HCT116 (cell line): ENCODE results near the gene PELI3. TPM values are rescaled to one million over a fixed set of nuclear protein-coding genes. Genes with fewer than 3 reads are reported as not detected.
A peak's percentile ranks its signal among the peaks of the same experiment; 100 is the strongest.

ENCODE experiments used
- ATAC-seq: fragments of 200-7000 bp; cut with Tn5 transposase; 2 replicates; pipeline ENCODE4 v1.9.1; 2020; ENCODE audit warnings: mild to moderate bottlenecking, moderate library complexity
- BruUV-seq: library from RNA; stranded (reverse); fragments of 400-500 nt; replicated peaks from 2 replicates; lab custom pipeline; 2021; lab: Mats Ljungman, UMichigan
- CTCF ChIA-PET: fragments of 300-600 bp; sonication (Branson Sonifier 250); formaldehyde crosslinking; loops from one replicate; lab custom pipeline; 2021; ENCODE audit warnings: antibody characterized with exemption; lab: Charles Lee
- POLR2A ChIA-PET: fragments of 300-600, 350-600 bp; sonication (Branson Sonifier 250); formaldehyde crosslinking; loops from one replicate; lab custom pipeline; 2021; ENCODE audit warnings: antibody characterized with exemption; lab: Charles Lee
- RAD21 ChIA-PET, 2 experiments: fragments of 300-600 bp; sonication (Branson Sonifier 250); formaldehyde crosslinking; loops; one replicate each; lab custom pipeline; 2023; ENCODE audit warnings: low total read pairs in 2 of 2; ENCODE audit not compliant: uncharacterized antibody in 2 of 2, unreplicated experiment in 2 of 2, low non-redundant PET in 1 of 2; lab: Charles Lee
- DNase-seq: peaks from one replicate; pipeline ENCODE4 v3.0.0-alpha.2; 2010; ENCODE audit warnings: low read depth, low spot score
- H2AFZ ChIP-seq: fragments of 200-600 bp; shearing (Covaris generic), sonication (generic); 2 replicates; pipeline ENCODE4 v1.6.1; 2017; ENCODE audit warnings: low read depth, mixed run types, mixed read lengths, antibody characterized with exemption, low read length; ENCODE audit not compliant: poor library complexity, severe bottlenecking
- H3K27ac ChIP-seq: 2 replicates; pipeline ENCODE4 v1.5.1; 2012; ENCODE audit warnings: low read depth, low read length
- H3K27me3 ChIP-seq: fragments of 200-600 bp; sonication (generic); 2 replicates; pipeline ENCODE4 v1.6.1; 2016; ENCODE audit warnings: mixed run types, low read length, mixed read lengths; ENCODE audit not compliant: insufficient read depth
- H3K36me3 ChIP-seq, 2 experiments: fragments of 200-500 bp in 1 of 2; fragments of 200-600 bp in 1 of 2; sonication (Bioruptor generic) in 1 of 2; sonication (generic) in 1 of 2; 2 replicates each; pipeline versions ENCODE4 v1.5.1 to v1.6.1; 2014 to 2016; ENCODE audit warnings: low read length in 2 of 2, inconsistent platforms in 1 of 2, mixed read lengths in 1 of 2, mixed run types in 1 of 2; ENCODE audit not compliant: insufficient read depth in 2 of 2, control insufficient read depth in 1 of 2
- H3K4me1 ChIP-seq, 2 experiments: fragments of 200-600 bp in 1 of 2; sonication (generic) in 1 of 2; 2 replicates each; pipeline versions ENCODE4 v1.5.1 to v1.6.1; 2012 to 2017; ENCODE audit warnings: low read length in 2 of 2, inconsistent platforms in 1 of 2, mild to moderate bottlenecking in 1 of 2, mixed read lengths in 1 of 2, mixed run types in 1 of 2, moderate library complexity in 1 of 2; ENCODE audit not compliant: insufficient read depth in 2 of 2, control insufficient read depth in 1 of 2
- H3K4me2 ChIP-seq: fragments of 200-600 bp; sonication (generic); 2 replicates; pipeline ENCODE4 v1.6.1; 2017; ENCODE audit warnings: mixed run types, low read length, mixed read lengths
- H3K4me3 ChIP-seq, 2 experiments: fragments of 200-600 bp in 1 of 2; sonication (generic) in 1 of 2; replicated peaks in 1 of 2; 2 replicates each; pipeline ENCODE4 v1.5.1; 2011 to 2016; ENCODE audit warnings: low read length in 2 of 2, control low read depth in 1 of 2, low read depth in 1 of 2, mild to moderate bottlenecking in 1 of 2, mixed read lengths in 1 of 2, mixed run types in 1 of 2
- H3K79me2 ChIP-seq: fragments of 200-600 bp; sonication (generic); 2 replicates; pipeline ENCODE4 v1.6.1; 2017; ENCODE audit warnings: mild to moderate bottlenecking, mixed run types, low read length, moderate library complexity, mixed read lengths; ENCODE audit not compliant: insufficient read depth
- H3K9ac ChIP-seq: fragments of 200-600 bp; sonication (generic); 2 replicates; pipeline ENCODE4 v1.6.1; 2016; ENCODE audit warnings: low read length, mixed read lengths
- H3K9me2 ChIP-seq: fragments of 200-600 bp; sonication (generic), shearing (Covaris generic); 2 replicates; pipeline ENCODE4 v1.6.1; 2017; ENCODE audit warnings: mixed run types, mild to moderate bottlenecking, moderate library complexity; ENCODE audit not compliant: insufficient read depth
- H3K9me3 ChIP-seq, 2 experiments: fragments of 200-500 bp in 1 of 2; fragments of 200-600 bp in 1 of 2; sonication (Bioruptor generic) in 1 of 2; sonication (generic) in 1 of 2; 2 replicates each; pipeline ENCODE4 v1.6.1; 2014 to 2017; ENCODE audit warnings: low read length in 2 of 2, mixed read lengths in 2 of 2, inconsistent platforms in 1 of 2, low read depth in 1 of 2, mild to moderate bottlenecking in 1 of 2, mixed run types in 1 of 2, moderate library complexity in 1 of 2; ENCODE audit not compliant: control insufficient read depth in 1 of 2, insufficient read depth in 1 of 2
- H4K20me1 ChIP-seq: fragments of 200-600 bp; sonication (generic), shearing (Covaris generic); 2 replicates; pipeline ENCODE4 v1.6.1; 2017; ENCODE audit warnings: mixed run types, mild to moderate bottlenecking, moderate library complexity; ENCODE audit not compliant: insufficient read depth
- EGR1 ChIP-seq: IDR thresholded peaks from 2 replicates; pipeline ENCODE4 v1.6.1; 2012; ENCODE audit warnings: low read depth
- POLR2A ChIP-seq: IDR thresholded peaks from 2 replicates; pipeline ENCODE4 v1.7.0; 2011; ENCODE audit warnings: borderline replicate concordance; ENCODE audit not compliant: insufficient read depth, insufficient read length; ENCODE audit errors: extremely low read depth
- POLR2AphosphoS5 ChIP-seq: IDR thresholded peaks from 2 replicates; pipeline ENCODE4 v1.6.1; 2011; ENCODE audit warnings: mild to moderate bottlenecking, low read depth, low read length, moderate library complexity
- RAD21 ChIP-seq: IDR thresholded peaks from 2 replicates; pipeline ENCODE4 v1.6.1; 2012; ENCODE audit warnings: low read depth, mild to moderate bottlenecking
- SP1 ChIP-seq: IDR thresholded peaks from 2 replicates; pipeline ENCODE4 v1.6.1; 2012; ENCODE audit warnings: low read depth
- TCF7L2 ChIP-seq: IDR thresholded peaks from 2 replicates; pipeline ENCODE4 v1.7.0; 2011; ENCODE audit warnings: borderline replicate concordance, inconsistent platforms; ENCODE audit not compliant: insufficient read depth, insufficient read length; ENCODE audit errors: extremely low read depth
- YY1 ChIP-seq: IDR thresholded peaks from 2 replicates; pipeline ENCODE4 v1.6.1; 2011; ENCODE audit warnings: low read length, low read depth, moderate library complexity, mild to moderate bottlenecking; ENCODE audit not compliant: insufficient replicate concordance; ENCODE audit errors: extremely low read depth
- ZFX ChIP-seq: fragments of 450-650 bp; IDR thresholded peaks from 2 replicates; pipeline ENCODE4 v1.6.1; 2017
- ZNF274 ChIP-seq: fragments of 200-500 bp; sonication (Bioruptor generic); IDR thresholded peaks from 2 replicates; pipeline ENCODE4 v1.6.1; 2014; ENCODE audit warnings: mild to moderate bottlenecking, low read depth, low read length, inconsistent platforms
- intact Hi-C: fragments of 100-400 bp; cut with micrococcal nuclease; formaldehyde crosslinking; loops from 2 replicates; pipeline ENCODE4 v1.10.0; 2022
- total RNA-seq: library from RNA; stranded (reverse); gene quantifications from one replicate; pipeline ENCODE4 v1.2.1, GENCODE V29; 2021; ENCODE audit not compliant: unreplicated experiment
- TF ChIP-seq, protein P1 (sequence below): IDR thresholded peaks from 2 replicates; pipeline ENCODE4 v1.6.1; 2011; ENCODE audit warnings: mild to moderate bottlenecking, low read length, moderate library complexity; ENCODE audit not compliant: insufficient replicate concordance; ENCODE audit errors: extremely low read depth
- TF ChIP-seq, protein P2 (sequence below): IDR thresholded peaks from 2 replicates; pipeline ENCODE4 v1.6.1; 2012

Gene PELI3
- total RNA-seq, 1 experiment from 2014 or later, result 12.8 TPM

DNA sequence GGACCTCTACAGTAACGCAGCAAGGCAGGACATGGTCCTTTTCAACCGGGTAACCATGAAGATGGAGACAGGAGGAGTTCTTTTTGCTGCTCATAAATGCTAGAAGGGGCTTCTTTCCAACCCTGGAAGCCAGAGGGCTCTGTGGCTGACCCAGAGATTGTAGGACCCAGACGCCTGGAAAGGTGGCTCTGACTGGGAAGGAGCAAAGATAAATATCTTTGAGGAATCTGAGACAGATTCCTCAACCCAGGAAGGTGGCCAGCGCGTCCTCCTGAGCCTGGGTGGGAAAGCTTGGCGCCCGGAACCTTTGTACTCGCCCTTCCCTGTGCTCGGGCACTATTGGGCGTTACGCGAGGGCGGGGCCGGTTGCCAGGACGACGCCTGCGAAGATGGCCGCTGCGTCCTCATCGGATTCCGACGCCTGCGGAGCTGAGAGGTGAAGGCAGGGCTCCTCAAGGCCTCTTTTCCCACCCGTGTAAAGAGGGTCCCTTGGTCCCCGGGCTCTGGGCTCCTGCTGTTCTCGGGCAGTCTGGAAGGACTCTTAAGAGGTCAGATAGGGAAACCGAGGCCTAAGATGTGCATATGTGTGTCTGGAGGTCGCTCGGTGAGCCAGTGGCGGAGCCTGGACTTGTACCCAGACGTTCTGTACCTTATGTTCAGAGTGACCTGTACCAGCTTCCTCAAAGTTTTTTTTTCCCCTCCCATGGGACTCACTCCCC lies 43.7 kb downstream of the PELI3 start, which contains the start of gene BBS1 (continued):
- TF ChIP-seq, protein P1, sequence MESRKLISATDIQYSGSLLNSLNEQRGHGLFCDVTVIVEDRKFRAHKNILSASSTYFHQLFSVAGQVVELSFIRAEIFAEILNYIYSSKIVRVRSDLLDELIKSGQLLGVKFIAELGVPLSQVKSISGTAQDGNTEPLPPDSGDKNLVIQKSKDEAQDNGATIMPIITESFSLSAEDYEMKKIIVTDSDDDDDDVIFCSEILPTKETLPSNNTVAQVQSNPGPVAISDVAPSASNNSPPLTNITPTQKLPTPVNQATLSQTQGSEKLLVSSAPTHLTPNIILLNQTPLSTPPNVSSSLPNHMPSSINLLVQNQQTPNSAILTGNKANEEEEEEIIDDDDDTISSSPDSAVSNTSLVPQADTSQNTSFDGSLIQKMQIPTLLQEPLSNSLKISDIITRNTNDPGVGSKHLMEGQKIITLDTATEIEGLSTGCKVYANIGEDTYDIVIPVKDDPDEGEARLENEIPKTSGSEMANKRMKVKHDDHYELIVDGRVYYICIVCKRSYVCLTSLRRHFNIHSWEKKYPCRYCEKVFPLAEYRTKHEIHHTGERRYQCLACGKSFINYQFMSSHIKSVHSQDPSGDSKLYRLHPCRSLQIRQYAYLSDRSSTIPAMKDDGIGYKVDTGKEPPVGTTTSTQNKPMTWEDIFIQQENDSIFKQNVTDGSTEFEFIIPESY, result no peak
- TF ChIP-seq EGR1 (no peak), POLR2A (peak; percentile 65), ZNF274 (no peak), SP1 (peak; percentile 77), TCF7L2 (peak; percentile 27), ZFX (peak; percentile 82), RAD21 (no peak), POLR2AphosphoS5 (peak; percentile 86), YY1 (peak; percentile 95)
- TF ChIP-seq, protein P2, sequence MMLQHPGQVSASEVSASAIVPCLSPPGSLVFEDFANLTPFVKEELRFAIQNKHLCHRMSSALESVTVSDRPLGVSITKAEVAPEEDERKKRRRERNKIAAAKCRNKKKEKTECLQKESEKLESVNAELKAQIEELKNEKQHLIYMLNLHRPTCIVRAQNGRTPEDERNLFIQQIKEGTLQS, result no peak

DNA sequence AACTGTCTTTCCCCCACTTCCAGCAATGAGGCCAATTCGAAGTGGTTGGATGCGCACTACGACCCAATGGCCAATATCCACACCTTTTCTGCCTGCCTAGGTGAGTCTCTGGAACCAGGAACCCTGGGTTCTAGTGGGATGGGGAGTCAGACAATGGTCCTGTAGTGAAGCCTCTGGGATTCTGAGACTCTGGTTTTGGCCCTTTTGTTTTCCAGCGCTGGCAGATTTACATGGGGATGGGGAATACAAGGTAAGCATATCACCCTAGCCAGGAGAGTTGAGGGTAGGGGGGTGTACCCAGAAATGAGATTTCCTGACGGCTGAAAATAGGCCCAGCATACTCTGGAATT lies 44.3 kb downstream of the PELI3 start:
- ATAC-seq, result peak; percentile 10
- ChIA-PET RAD21 (no interaction called here), CTCF (interaction anchor here (0.6 to 1.6 kb wide), 2 partner anchors 18 to 168 kb away, joined by 3 to 4 read pairs; no protein-coding TSS in a partner anchor), POLR2A (interaction anchor here (0.9 kb wide), 1 partner anchor 31 kb away, joined by 3 read pairs; the partner anchor contains the start of gene DPP3)
- Histone ChIP-seq H3K27ac (peak overlapping the region; percentile 54), H3K36me3 (peaks cover 0 to 3% of the 10 kb centered on the region in 2 experiments; a peak in 1 of 4 replicates), H2AFZ (no peak overlapping the region), H3K9me2 (no peaks in the 10 kb centered on the region), H3K27me3 (no peaks in the 10 kb centered on the region), H3K9ac (peak overlapping the region; percentile 76), H4K20me1 (no peaks in the 10 kb centered on the region), H3K9me3 (no peaks in the 10 kb centered on the region), H3K79me2 (peaks cover 16% of the 10 kb centered on the region), H3K4me2 (peak overlapping the region; percentile 87), H3K4me1 (peaks cover 5 to 12% of the 10 kb centered on the region in 2 experiments; a peak in 3 of 4 replicates), H3K4me3 (peak overlapping the region; percentile 91 to 99)
- DNase-seq, result no peak
- TF ChIP-seq ZFX (0 out of 2 replicates have a peak, but pooled peaks have one; percentile 42), EGR1 (no peak)
- intact Hi-C loops, result no loop called here
- BruUV-seq, result TSS peak; percentile 83
